K562 (cell line): Measurements from ENCODE around the gene ALOX5. TPM values are rescaled to one million over a fixed set of nuclear protein-coding genes. Genes with fewer than 3 reads are reported as not detected.

Source experiments
- BHLHE40 ChIP-seq: IDR thresholded peaks from 2 replicates; pipeline ENCODE4 v1.6.1; 2011; ENCODE audit warnings: low read length, improper control_type of control experiment
- BRF1 ChIP-seq: IDR thresholded peaks from 3 replicates; pipeline ENCODE4 v1.6.1; 2011; ENCODE audit warnings: borderline replicate concordance, mild to moderate bottlenecking; ENCODE audit not compliant: insufficient read length; ENCODE audit errors: extremely low read depth
- CBX1 ChIP-seq: sonication (generic); IDR thresholded peaks from 2 replicates; pipeline ENCODE4 v1.6.1; 2016; ENCODE audit warnings: antibody characterized with exemption, low read depth, mild to moderate bottlenecking
- CTBP1 ChIP-seq: fragments of 450-650 bp; IDR thresholded peaks from 2 replicates; pipeline ENCODE4 v1.6.1; 2016; ENCODE audit warnings: borderline replicate concordance
- FIP1L1 ChIP-seq: fragments of 200-400 bp; formaldehyde crosslinking; IDR thresholded peaks from 2 replicates; pipeline ENCODE4 v1.6.1; 2018; ENCODE audit warnings: mild to moderate bottlenecking, low read depth, low read length; ENCODE audit not compliant: poor library complexity, severe bottlenecking
- KDM5B ChIP-seq: fragments of 200-600 bp; sonication (generic); IDR thresholded peaks from 2 replicates; pipeline ENCODE4 v1.6.1; 2012; ENCODE audit warnings: low read depth, mild to moderate bottlenecking, moderate library complexity, low read length, control low read depth, inconsistent platforms; ENCODE audit not compliant: insufficient replicate concordance
- MAZ ChIP-seq, 2 experiments: fragments of 450-650 bp in 1 of 2; sonication (generic) in 1 of 2; formaldehyde crosslinking; IDR thresholded peaks in 1 of 2; conservative IDR thresholded peaks in 1 of 2; 2 replicates each; pipeline versions ENCODE4 v1.4.0 to v1.5.0; 2020; ENCODE audit warnings: mild to moderate bottlenecking in 1 of 2, missing genetic modification reagents in 1 of 2
- MEF2D ChIP-seq: conservative IDR thresholded peaks from 2 replicates; pipeline ENCODE4 v1.6.1; 2016; ENCODE audit warnings: low read depth, missing genetic modification characterization, missing compliant biosample characterization
- PHF20 ChIP-seq: fragments of 450-650 bp; IDR thresholded peaks from 2 replicates; pipeline ENCODE4 v1.6.1; 2018; ENCODE audit not compliant: partially characterized antibody
- RAD51 ChIP-seq: fragments of 450-650 bp; IDR thresholded peaks from 2 replicates; pipeline ENCODE4 v1.7.1; 2016; ENCODE audit warnings: low read depth, mild to moderate bottlenecking, borderline replicate concordance
- RB1 ChIP-seq: fragments of 450-650 bp; IDR thresholded peaks from 2 replicates; pipeline ENCODE4 v1.6.1; 2017; ENCODE audit warnings: low read depth, mild to moderate bottlenecking
- RBBP5 ChIP-seq: fragments of 200-600 bp; sonication (generic); IDR thresholded peaks from 2 replicates; pipeline ENCODE4 v1.6.1; 2012; ENCODE audit warnings: borderline replicate concordance, mild to moderate bottlenecking, low read length, control low read depth, inconsistent platforms; ENCODE audit not compliant: insufficient read depth, poor library complexity, severe bottlenecking
- SRF ChIP-seq, 2 experiments: fragments of 250-450, 450-650 bp in 1 of 2; sonication (Bioruptor Pico) in 1 of 2; sonication (generic) in 1 of 2; formaldehyde crosslinking; IDR thresholded peaks; 2 replicates each; pipeline versions ENCODE4 v1.5.0 to v1.5.1; 2020 to 2022; ENCODE audit warnings: mild to moderate bottlenecking in 1 of 2, missing genetic modification reagents in 1 of 2
- ZBED1 ChIP-seq: IDR thresholded peaks from 2 replicates; pipeline ENCODE4 v1.6.1; 2014
- ZNF224 ChIP-seq: sonication (generic); formaldehyde crosslinking; IDR thresholded peaks from 2 replicates; pipeline ENCODE4 v1.8.0; 2022; ENCODE audit warnings: mild to moderate bottlenecking, missing genetic modification reagents
- polyA plus RNA-seq, 8 experiments: library from polyadenylated mRNA; depleted of rRNA in 4 of 8; stranded (reverse) in 5 of 8; unstranded in 3 of 8; fragments of >200 nt; fragmentation: Nextera tagmentation in 2 of 8; fragmentation: Illumina TruSeq in 1 of 8; extraction: Ambion mirVana in 2 of 8; extraction: Trizol in 1 of 8; gene quantifications; 2 replicates each; pipeline versions ENCODE4 v1.2.1 to v1.2.3, GENCODE V29; 2011 to 2014; ENCODE audit warnings: inconsistent platforms in 1 of 8, missing spikeins in 1 of 8
- total RNA-seq, 7 experiments: library from RNA; depleted of rRNA in 6 of 7; stranded (reverse); fragments of >200 nt in 6 of 7; fragmentation: Illumina TruSeq in 2 of 7; extraction: Trizol in 2 of 7; gene quantifications; 2 replicates each; pipeline versions ENCODE4 v1.2.1 to v1.2.3, GENCODE V29; 2011 to 2021; ENCODE audit warnings: low replicate concordance in 1 of 7
- TF ChIP-seq, protein P1 (sequence below): fragments of 450-650 bp; IDR thresholded peaks from 2 replicates; pipeline ENCODE4 v1.6.1; 2016; ENCODE audit warnings: missing biosample characterization, missing genetic modification characterization
- TF ChIP-seq, protein P2 (sequence below): fragments of 450-650 bp; conservative IDR thresholded peaks from 2 replicates; pipeline ENCODE4 v1.6.1; 2016; ENCODE audit warnings: missing genetic modification characterization, low read depth, mild to moderate bottlenecking, control low read depth, missing compliant biosample characterization
- TF ChIP-seq, protein P3 (sequence below): fragments of 200-800 bp; sonication (Bioruptor generic); IDR thresholded peaks from 2 replicates; pipeline ENCODE4 v1.6.1; 2017; ENCODE audit warnings: missing genetic modification characterization, missing compliant biosample characterization

Gene ALOX5
- total and polyA plus RNA-seq, 9 of the 15 experiments (the other 6 are each of a cell fraction or from before 2014, with no cell fraction given), result 0.10 to 2.4 (median 1.4) TPM

DNA sequence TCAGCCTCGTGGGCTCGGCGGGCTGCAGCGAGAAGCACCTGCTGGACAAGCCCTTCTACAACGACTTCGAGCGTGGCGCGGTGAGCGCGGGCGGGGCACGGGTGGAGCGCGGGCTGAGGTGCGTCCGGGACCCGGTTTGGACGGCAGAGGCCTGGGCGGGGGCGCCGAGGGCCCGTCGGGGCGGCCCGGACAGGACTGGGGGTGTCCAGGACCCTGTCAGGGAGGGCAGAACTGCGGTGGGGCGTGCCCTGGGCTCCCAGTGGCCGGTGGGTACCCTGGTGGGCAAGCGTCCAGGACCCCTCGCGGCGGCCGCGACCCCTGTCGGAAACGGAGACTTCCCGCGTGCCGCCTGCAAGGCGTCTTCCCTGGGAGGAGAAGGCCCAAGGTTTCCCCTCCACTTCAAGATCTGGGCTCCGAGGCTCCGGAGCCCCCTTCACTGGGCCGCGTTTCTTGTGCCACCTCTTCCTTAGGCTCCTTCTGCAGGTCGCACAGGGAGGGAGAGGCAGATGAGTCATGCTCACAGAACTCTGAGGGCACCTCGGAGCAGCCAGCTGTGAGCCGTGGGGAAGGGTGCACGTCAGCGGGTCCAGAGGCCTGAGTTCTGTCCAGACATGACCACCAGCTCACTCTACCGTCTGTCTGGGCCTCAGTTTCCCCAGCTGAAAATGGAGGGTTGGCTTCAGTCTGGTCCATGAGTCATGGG lies 485 bp downstream of the ALOX5 start (continued):
- TF ChIP-seq RAD51 (no peak), ZNF224 (CRISPR knock-in tag) (no peak), SRF (CRISPR knock-in tag; IDR thresholded peaks at IDR 0.05) (no peak), RB1 (0 out of 2 replicates have a peak, but pooled peaks have one; percentile 31), MEF2D (tag) (no peak), ZBED1 (0 out of 2 replicates have a peak, but pooled peaks have one; percentile 28), BHLHE40 (no peak), KDM5B (peak; percentile 34), RBBP5 (peak; percentile 56), BRF1 (no peak), CTBP1 (peak; percentile 83; the same call in 1 of the 2 replicates), CBX1 (peak; percentile 52; the same call in 1 of the 2 replicates), FIP1L1 (no peak), PHF20 (no peak), MAZ (CRISPR knock-in tag; conservative IDR thresholded peaks at IDR 0.05 in 1 of 2, IDR thresholded peaks at IDR 0.05 in 1 of 2) (peak in 1 of 2 experiments; percentile 8; a peak in 1 of 4 replicates)
- TF ChIP-seq, protein P1, sequence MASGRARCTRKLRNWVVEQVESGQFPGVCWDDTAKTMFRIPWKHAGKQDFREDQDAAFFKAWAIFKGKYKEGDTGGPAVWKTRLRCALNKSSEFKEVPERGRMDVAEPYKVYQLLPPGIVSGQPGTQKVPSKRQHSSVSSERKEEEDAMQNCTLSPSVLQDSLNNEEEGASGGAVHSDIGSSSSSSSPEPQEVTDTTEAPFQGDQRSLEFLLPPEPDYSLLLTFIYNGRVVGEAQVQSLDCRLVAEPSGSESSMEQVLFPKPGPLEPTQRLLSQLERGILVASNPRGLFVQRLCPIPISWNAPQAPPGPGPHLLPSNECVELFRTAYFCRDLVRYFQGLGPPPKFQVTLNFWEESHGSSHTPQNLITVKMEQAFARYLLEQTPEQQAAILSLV (tag), result no peak
- TF ChIP-seq, protein P2, sequence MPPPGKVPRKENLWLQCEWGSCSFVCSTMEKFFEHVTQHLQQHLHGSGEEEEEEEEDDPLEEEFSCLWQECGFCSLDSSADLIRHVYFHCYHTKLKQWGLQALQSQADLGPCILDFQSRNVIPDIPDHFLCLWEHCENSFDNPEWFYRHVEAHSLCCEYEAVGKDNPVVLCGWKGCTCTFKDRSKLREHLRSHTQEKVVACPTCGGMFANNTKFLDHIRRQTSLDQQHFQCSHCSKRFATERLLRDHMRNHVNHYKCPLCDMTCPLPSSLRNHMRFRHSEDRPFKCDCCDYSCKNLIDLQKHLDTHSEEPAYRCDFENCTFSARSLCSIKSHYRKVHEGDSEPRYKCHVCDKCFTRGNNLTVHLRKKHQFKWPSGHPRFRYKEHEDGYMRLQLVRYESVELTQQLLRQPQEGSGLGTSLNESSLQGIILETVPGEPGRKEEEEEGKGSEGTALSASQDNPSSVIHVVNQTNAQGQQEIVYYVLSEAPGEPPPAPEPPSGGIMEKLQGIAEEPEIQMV (tag), result no peak
- TF ChIP-seq, protein P3, sequence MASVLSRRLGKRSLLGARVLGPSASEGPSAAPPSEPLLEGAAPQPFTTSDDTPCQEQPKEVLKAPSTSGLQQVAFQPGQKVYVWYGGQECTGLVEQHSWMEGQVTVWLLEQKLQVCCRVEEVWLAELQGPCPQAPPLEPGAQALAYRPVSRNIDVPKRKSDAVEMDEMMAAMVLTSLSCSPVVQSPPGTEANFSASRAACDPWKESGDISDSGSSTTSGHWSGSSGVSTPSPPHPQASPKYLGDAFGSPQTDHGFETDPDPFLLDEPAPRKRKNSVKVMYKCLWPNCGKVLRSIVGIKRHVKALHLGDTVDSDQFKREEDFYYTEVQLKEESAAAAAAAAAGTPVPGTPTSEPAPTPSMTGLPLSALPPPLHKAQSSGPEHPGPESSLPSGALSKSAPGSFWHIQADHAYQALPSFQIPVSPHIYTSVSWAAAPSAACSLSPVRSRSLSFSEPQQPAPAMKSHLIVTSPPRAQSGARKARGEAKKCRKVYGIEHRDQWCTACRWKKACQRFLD (CRISPR knock-in tag), result no peak
- TF ChIP-seq, all 486 proteins: peak for 22
